ENCODE results near the gene MUC5AC.

DNA sequence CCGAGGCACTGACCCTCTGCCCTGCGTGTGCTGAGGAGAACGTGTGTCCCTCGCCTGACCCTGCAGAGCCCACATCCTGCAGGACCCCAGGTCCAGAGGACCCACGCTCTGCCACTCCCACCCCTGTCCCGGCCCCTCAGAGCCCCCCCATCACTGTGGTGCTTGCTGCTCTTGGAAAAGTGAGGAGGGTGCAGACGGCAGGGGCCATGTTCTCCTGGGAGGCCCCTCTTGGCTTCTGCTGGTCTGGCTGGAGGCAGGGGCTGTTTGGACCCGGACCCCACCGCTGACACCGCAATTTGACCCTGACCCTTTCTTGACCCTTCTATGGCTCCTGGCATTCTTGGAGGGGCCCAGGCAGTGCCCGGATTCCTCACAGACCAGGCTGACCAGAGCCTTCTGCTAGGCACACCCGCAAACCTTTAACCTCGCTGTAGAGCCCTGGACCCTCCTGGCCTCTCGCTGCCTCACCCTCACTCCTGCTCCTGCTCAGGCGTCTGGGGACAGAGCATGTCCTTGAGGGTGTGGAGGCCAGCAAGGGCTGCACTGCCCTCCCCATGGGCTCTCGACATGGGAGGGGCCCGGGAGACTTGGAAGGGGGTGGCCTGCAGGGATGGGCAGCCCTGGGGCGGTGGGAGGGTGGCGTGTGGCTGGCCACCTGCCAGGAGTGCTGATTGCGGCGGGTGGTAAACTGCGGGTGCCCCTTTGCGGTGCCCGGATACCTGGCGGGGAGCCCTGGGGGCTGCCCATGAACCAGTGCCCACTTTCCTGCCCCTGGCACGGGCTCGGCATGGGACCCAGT is 37.0 kb upstream of the MUC5AC start:
- TF ChIP-seq, protein P1, sequence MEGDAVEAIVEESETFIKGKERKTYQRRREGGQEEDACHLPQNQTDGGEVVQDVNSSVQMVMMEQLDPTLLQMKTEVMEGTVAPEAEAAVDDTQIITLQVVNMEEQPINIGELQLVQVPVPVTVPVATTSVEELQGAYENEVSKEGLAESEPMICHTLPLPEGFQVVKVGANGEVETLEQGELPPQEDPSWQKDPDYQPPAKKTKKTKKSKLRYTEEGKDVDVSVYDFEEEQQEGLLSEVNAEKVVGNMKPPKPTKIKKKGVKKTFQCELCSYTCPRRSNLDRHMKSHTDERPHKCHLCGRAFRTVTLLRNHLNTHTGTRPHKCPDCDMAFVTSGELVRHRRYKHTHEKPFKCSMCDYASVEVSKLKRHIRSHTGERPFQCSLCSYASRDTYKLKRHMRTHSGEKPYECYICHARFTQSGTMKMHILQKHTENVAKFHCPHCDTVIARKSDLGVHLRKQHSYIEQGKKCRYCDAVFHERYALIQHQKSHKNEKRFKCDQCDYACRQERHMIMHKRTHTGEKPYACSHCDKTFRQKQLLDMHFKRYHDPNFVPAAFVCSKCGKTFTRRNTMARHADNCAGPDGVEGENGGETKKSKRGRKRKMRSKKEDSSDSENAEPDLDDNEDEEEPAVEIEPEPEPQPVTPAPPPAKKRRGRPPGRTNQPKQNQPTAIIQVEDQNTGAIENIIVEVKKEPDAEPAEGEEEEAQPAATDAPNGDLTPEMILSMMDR (conservative IDR thresholded peaks at IDR 0.05; ENCODE audit: low read depth, low read length) = no peak
- no peak for TF ChIP-seq EZH2 (IDR thresholded peaks at IDR 0.05; ENCODE audit: borderline replicate concordance, low read depth, low read length, poor library complexity, severe bottlenecking)
